WI38 (cell line): ENCODE data around the gene SNAP23.

ENCODE experiments used
- H3K4me3 ChIP-seq: 2 replicates; pipeline ENCODE4 v1.5.1; 2011; ENCODE audit warnings: low read depth, mild to moderate bottlenecking, control low read depth, low read length
- CTCF ChIP-seq: IDR thresholded peaks from 2 replicates; pipeline ENCODE4 v1.5.1; 2012; ENCODE audit warnings: low read depth, mild to moderate bottlenecking, control low read depth, low read length

Gene SNAP23

GRCh38 chr15:42576040-42576594 lies 80.7 kb downstream of the SNAP23 start:
- TF ChIP-seq CTCF, result no peak
- peak overlapping the region; percentile 73 for H3K4me3 ChIP-seq

DNA sequence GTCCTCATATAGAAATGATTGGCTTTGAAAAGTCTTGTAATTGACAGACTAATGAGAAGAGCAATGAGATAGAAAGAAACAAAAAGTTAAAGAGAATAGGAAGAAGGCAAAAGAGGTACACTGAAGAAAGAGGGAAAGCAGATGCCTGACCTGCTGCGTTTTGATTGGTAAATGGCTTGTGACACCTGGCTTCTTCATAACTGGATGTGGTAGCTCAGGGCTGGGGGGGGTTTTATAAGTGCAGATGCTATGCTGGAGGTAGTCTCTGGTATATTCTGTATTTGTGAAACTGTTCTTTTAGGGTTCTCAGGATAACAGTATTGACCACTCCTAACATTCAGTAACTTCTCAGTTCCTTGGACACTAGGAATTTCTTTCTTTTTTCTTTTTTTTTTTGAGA lies 81.3 kb downstream of the SNAP23 start:
- no peak overlapping the region; the same call in 1 of the 2 replicates for H3K4me3 ChIP-seq
- no peak for TF ChIP-seq CTCF

DNA sequence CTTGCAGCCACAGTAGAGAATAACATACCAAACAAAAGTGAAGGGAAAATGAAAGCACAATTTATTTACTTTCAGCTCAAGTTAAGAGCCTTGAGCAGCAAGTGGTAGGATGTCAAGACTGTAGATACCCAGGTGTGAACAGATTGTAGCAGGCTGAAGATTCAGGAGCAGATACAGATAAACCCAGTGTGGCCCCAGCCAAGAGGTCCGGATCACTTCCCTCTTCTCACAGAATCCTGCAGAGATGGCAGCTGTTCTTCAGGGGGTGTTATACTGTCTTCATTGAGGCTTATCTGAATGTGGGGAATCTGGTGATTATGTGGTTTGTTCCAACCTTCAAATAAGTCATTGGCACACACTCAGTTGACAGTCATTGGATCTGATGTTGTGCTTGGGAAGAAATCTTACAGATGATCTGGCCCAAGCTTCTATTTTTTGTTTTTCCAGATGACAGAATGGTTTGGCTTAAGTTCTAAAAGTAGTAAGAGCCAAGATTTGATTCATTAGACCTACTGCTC lies 82.1 kb downstream of the SNAP23 start:
- no peak for TF ChIP-seq CTCF
- H3K4me3 ChIP-seq, result no peak overlapping the region

GRCh38 chr15:42578984-42579537 lies 83.6 kb downstream of the SNAP23 start:
- TF ChIP-seq CTCF, result no peak
- no peak overlapping the region for H3K4me3 ChIP-seq

DNA sequence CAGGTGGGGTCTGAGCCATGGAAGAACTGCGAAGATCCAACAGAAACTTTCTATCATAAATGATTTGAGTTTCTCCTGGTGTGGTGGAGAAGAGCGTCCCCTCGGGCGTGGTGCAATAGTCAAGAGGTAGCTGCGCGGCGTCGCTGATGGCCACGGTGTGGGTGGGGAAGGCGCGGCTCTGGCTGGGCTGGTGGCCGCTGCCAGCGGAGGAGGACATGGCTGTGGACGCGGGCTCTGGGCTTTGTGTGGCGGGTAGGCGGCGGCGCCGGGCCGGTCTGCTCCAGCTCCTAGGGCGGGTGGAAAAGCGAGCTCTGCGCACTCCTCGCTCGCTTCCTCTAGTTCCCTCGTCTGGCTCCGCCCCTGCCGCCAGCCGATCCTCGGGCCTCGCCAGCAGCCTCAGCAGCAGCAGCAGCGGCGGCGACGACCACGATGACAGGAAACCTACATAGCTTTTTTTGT lies 85.9 kb downstream of the SNAP23 start:
- no peak for TF ChIP-seq CTCF
- peak overlapping the region; percentile 54 for H3K4me3 ChIP-seq
